ENCODE measurements around the gene ABLIM3. TPM values are rescaled to one million over a fixed set of nuclear protein-coding genes. Genes with fewer than 3 reads are reported as not detected.

ABLIM3 gene
- polyA plus RNA-seq, 1 donor (not counting 4 experiments of a cell fraction or from before 2014, with no cell fraction given) = 7.9 TPM

DNA sequence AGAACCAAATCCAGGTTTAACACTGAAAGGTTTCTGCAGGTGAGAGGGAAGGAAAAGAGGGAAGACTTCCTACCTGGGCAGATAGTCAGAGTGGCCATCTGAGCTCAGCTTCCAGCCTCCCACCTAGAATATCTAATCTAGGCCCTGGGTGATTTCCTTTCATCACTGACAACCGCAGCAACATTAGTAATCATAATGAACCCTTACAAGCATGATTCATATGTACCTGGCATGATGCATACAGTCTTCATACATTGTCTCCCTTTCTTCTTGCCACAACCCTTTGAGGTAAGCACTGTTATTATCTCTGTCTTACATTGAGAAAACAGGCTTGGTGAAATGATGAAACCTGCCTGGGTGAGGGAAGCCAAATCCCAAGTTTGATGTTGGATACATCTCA, 143.9 kb downstream of the ABLIM3 start:
- H3K9me1 ChIP-seq (ENCODE audit: control insufficient read depth, extremely low read depth, insufficient read depth, low read length) = peaks cover 4% of the 10 kb centered on the region
- no peak overlapping the region for H2AFZ ChIP-seq (ENCODE audit: control insufficient read depth, low read length)
- H3K27ac ChIP-seq (ENCODE audit: control insufficient read depth, insufficient read depth, low read length) = peak overlapping the region; percentile 81
- peaks cover 21% of the 10 kb centered on the region for H3K4me1 ChIP-seq (ENCODE audit: control insufficient read depth, extremely low read depth, insufficient read depth, low read length)
- H3K4me3 ChIP-seq (ENCODE audit: control insufficient read depth in 2 of 3, extremely low read depth in 1 of 3, insufficient read depth in 2 of 3, low read depth in 1 of 3, low read length in 3 of 3) = no peak overlapping the region
- H3K27me3 ChIP-seq (ENCODE audit: control insufficient read depth, extremely low read depth, insufficient read depth, low read length) = no peaks in the 10 kb centered on the region
- FAIRE-seq (peak; percentile 84), DNase-seq (ENCODE audit: low read depth, low spot score) (peak; percentile 69)
- no peaks in the 10 kb centered on the region for H3K9me3 ChIP-seq (ENCODE audit: control insufficient read depth, low read depth, low read length)
- H3K79me2 ChIP-seq (ENCODE audit: control insufficient read depth, insufficient read depth, low read length) = no peaks in the 10 kb centered on the region
- peak overlapping the region; percentile 22 for H3K9ac ChIP-seq (ENCODE audit: control insufficient read depth, extremely low read depth, insufficient read depth, low read length)
- peak overlapping the region; percentile 35 for H3K4me2 ChIP-seq (ENCODE audit: control insufficient read depth, extremely low read depth, insufficient read depth, low read depth, low read length)
- no peak for TF ChIP-seq EZH2 (IDR thresholded peaks at IDR 0.05; ENCODE audit: low read length)
- TF ChIP-seq, protein P1, sequence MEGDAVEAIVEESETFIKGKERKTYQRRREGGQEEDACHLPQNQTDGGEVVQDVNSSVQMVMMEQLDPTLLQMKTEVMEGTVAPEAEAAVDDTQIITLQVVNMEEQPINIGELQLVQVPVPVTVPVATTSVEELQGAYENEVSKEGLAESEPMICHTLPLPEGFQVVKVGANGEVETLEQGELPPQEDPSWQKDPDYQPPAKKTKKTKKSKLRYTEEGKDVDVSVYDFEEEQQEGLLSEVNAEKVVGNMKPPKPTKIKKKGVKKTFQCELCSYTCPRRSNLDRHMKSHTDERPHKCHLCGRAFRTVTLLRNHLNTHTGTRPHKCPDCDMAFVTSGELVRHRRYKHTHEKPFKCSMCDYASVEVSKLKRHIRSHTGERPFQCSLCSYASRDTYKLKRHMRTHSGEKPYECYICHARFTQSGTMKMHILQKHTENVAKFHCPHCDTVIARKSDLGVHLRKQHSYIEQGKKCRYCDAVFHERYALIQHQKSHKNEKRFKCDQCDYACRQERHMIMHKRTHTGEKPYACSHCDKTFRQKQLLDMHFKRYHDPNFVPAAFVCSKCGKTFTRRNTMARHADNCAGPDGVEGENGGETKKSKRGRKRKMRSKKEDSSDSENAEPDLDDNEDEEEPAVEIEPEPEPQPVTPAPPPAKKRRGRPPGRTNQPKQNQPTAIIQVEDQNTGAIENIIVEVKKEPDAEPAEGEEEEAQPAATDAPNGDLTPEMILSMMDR (optimal IDR thresholded peaks at IDR 0.05 in 1 of 3, IDR thresholded peaks at IDR 0.05 in 1 of 3, conservative IDR thresholded peaks at IDR 0.05 in 1 of 3; ENCODE audit: extremely low read depth in 1 of 3, insufficient read depth in 2 of 3, low read length in 3 of 3) = no peak
- H3K36me3 ChIP-seq (ENCODE audit: control insufficient read depth in 2 of 2, extremely low read depth in 1 of 2, insufficient read depth in 2 of 2, low read length in 2 of 2) = no peaks in the 10 kb centered on the region
- dilution Hi-C loops (cut with MboI; ENCODE audit: extremely low pct_ligation_motif_present, low sequenced_read_pairs) = no loop called here
- no peaks in the 10 kb centered on the region for H4K20me1 ChIP-seq (ENCODE audit: control insufficient read depth, extremely low read depth, insufficient read depth, low read length)

GRCh38 chr5:149288436-149288835, 147.1 kb downstream of the ABLIM3 start:
- H3K9me1 ChIP-seq (ENCODE audit: control insufficient read depth, extremely low read depth, insufficient read depth, low read length) = peaks cover 4% of the 10 kb centered on the region
- peaks cover 21% of the 10 kb centered on the region for H3K4me1 ChIP-seq (ENCODE audit: control insufficient read depth, extremely low read depth, insufficient read depth, low read length)
- no peaks in the 10 kb centered on the region for H3K9me3 ChIP-seq (ENCODE audit: control insufficient read depth, low read depth, low read length)
- H3K4me2 ChIP-seq (ENCODE audit: control insufficient read depth, extremely low read depth, insufficient read depth, low read depth, low read length) = no peak overlapping the region
- H2AFZ ChIP-seq (ENCODE audit: control insufficient read depth, low read length) = no peak overlapping the region
- dilution Hi-C loops (cut with MboI; ENCODE audit: extremely low pct_ligation_motif_present, low sequenced_read_pairs) = no loop called here
- TF ChIP-seq, protein P1 (optimal IDR thresholded peaks at IDR 0.05 in 1 of 3, IDR thresholded peaks at IDR 0.05 in 1 of 3, conservative IDR thresholded peaks at IDR 0.05 in 1 of 3; ENCODE audit: extremely low read depth in 1 of 3, insufficient read depth in 2 of 3, low read length in 3 of 3) = no peak
- no peak for TF ChIP-seq EZH2 (IDR thresholded peaks at IDR 0.05; ENCODE audit: low read length)
- H3K27ac ChIP-seq (ENCODE audit: control insufficient read depth, insufficient read depth, low read length) = no peak overlapping the region
- H3K27me3 ChIP-seq (ENCODE audit: control insufficient read depth, extremely low read depth, insufficient read depth, low read length) = no peaks in the 10 kb centered on the region
- H4K20me1 ChIP-seq (ENCODE audit: control insufficient read depth, extremely low read depth, insufficient read depth, low read length) = no peaks in the 10 kb centered on the region
- H3K79me2 ChIP-seq (ENCODE audit: control insufficient read depth, insufficient read depth, low read length) = no peaks in the 10 kb centered on the region
- no peak overlapping the region for H3K9ac ChIP-seq (ENCODE audit: control insufficient read depth, extremely low read depth, insufficient read depth, low read length)
- no peak for DNase-seq (ENCODE audit: low read depth, low spot score)
- no peak for FAIRE-seq
- no peaks in the 10 kb centered on the region for H3K36me3 ChIP-seq (ENCODE audit: control insufficient read depth in 2 of 2, extremely low read depth in 1 of 2, insufficient read depth in 2 of 2, low read length in 2 of 2)
- no peak overlapping the region for H3K4me3 ChIP-seq (ENCODE audit: control insufficient read depth in 2 of 3, extremely low read depth in 1 of 3, insufficient read depth in 2 of 3, low read depth in 1 of 3, low read length in 3 of 3)
